Ascending aorta (tissue), 2 donors: ENCODE results near the gene SETBP1. TPM values are rescaled to one million over a fixed set of nuclear protein-coding genes. Genes with fewer than 3 reads are reported as not detected.

Experiments
- DNase-seq, 2 donors: peaks; one replicate each; pipeline ENCODE4 v3.0.0-alpha.2; 2019; ENCODE audit warnings: low spot score in 2 of 2
- H3K27ac ChIP-seq, 2 donors: fragments of 200-600 bp; sonication (generic); one replicate each; pipeline ENCODE4 v1.5.1; 2016 to 2017; ENCODE audit warnings: mild to moderate bottlenecking in 1 of 2
- H3K27me3 ChIP-seq: fragments of 200-600 bp; sonication (generic); one replicate; pipeline ENCODE4 v1.5.1; 2017
- H3K36me3 ChIP-seq, 2 donors: fragments of 200-600 bp; sonication (generic); one replicate each; pipeline ENCODE4 v1.5.1; 2016
- H3K4me1 ChIP-seq, 2 donors: fragments of 200-600 bp; sonication (generic); one replicate each; pipeline ENCODE4 v1.5.1; 2016 to 2017; ENCODE audit warnings: mild to moderate bottlenecking in 1 of 2
- H3K4me3 ChIP-seq, 2 donors: fragments of 200-600 bp; sonication (generic); one replicate each; pipeline ENCODE4 v1.5.1; 2016 to 2017; ENCODE audit warnings: mild to moderate bottlenecking in 1 of 2
- H3K9me3 ChIP-seq, 2 donors: fragments of 200-600 bp; sonication (generic); one replicate each; pipeline ENCODE4 v1.5.1; 2016
- intact Hi-C: fragments of 100-400 bp; cut with DNase I; formaldehyde crosslinking; loops from one replicate; pipeline ENCODE4 v1.15.1; 2023
- total RNA-seq: library from RNA; depleted of rRNA; stranded (reverse); fragments of >200 nt; gene quantifications from one replicate; pipeline ENCODE4 v1.1.0, GENCODE V29; 2016
- TF ChIP-seq, protein P1 (sequence below), 3 experiments: fragments of 200-600 bp in 2 of 3; fragments of 450-650 bp in 1 of 3; sonication (generic) in 2 of 3; IDR thresholded peaks; one replicate each; pipeline ENCODE4 v1.5.1; 2016 to 2019; ENCODE audit warnings: antibody characterized with exemption in 3 of 3, mild to moderate bottlenecking in 1 of 3, moderate library complexity in 1 of 3

Gene SETBP1
- total RNA-seq, 1 donor from 2014 or later: 23.5 TPM

GRCh38 chr18:44737623-44738022, 56.9 kb downstream of the SETBP1 start:
- intact Hi-C loops: no loop called here
- H3K4me3 ChIP-seq: no peak overlapping the region
- H3K27ac ChIP-seq: no peak overlapping the region
- H3K27me3 ChIP-seq: no peaks in the 10 kb centered on the region
- no peak for DNase-seq
- TF ChIP-seq, protein P1, sequence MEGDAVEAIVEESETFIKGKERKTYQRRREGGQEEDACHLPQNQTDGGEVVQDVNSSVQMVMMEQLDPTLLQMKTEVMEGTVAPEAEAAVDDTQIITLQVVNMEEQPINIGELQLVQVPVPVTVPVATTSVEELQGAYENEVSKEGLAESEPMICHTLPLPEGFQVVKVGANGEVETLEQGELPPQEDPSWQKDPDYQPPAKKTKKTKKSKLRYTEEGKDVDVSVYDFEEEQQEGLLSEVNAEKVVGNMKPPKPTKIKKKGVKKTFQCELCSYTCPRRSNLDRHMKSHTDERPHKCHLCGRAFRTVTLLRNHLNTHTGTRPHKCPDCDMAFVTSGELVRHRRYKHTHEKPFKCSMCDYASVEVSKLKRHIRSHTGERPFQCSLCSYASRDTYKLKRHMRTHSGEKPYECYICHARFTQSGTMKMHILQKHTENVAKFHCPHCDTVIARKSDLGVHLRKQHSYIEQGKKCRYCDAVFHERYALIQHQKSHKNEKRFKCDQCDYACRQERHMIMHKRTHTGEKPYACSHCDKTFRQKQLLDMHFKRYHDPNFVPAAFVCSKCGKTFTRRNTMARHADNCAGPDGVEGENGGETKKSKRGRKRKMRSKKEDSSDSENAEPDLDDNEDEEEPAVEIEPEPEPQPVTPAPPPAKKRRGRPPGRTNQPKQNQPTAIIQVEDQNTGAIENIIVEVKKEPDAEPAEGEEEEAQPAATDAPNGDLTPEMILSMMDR (IDR thresholded peaks at IDR 0.05): no peak
- peaks cover 0 to 4% of the 10 kb centered on the region in 2 donors for H3K4me1 ChIP-seq
- no peaks in the 10 kb centered on the region for H3K9me3 ChIP-seq
- H3K36me3 ChIP-seq: no peaks in the 10 kb centered on the region

DNA sequence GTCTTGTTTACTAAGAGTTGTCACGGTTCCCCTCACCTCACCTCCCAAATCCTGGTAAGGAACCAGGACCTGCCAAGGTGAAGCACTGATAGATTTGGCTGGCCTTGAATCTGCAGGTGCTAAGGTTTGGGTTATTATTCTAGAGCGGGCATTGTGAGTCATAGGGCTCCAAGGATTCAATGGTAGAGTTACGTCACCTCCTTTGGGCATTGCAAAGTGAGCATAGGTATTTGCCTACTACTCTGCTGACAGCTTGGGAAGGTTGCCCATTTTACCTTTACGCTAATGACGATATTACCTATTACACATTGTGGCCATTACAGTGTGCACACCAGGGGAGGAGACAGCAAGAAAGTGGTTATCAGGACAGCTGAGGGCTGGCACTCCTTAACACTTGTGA, 59.3 kb downstream of the SETBP1 start:
- H3K4me1 ChIP-seq: peaks cover 0 to 12% of the 10 kb centered on the region in 2 donors
- DNase-seq: no peak
- no peak overlapping the region for H3K27ac ChIP-seq

GRCh38 chr18:44741085-44741484, 60.4 kb downstream of the SETBP1 start:
- TF ChIP-seq, protein P1 (IDR thresholded peaks at IDR 0.05): no peak
- no peak overlapping the region for H3K4me3 ChIP-seq
- no peak for DNase-seq
- no peaks in the 10 kb centered on the region for H3K27me3 ChIP-seq
- intact Hi-C loops: no loop called here
- no peaks in the 10 kb centered on the region for H3K36me3 ChIP-seq
- peaks cover 0 to 15% of the 10 kb centered on the region in 2 donors for H3K4me1 ChIP-seq
- no peak overlapping the region for H3K27ac ChIP-seq
- no peaks in the 10 kb centered on the region for H3K9me3 ChIP-seq

More for the DNA sequence above, 59.3 kb downstream of the SETBP1 start:
- Histone ChIP-seq H3K9me3 (no peaks in the 10 kb centered on the region), H3K27me3 (no peaks in the 10 kb centered on the region), H3K36me3 (no peaks in the 10 kb centered on the region), H3K4me3 (no peak overlapping the region)
- TF ChIP-seq, protein P1 (IDR thresholded peaks at IDR 0.05): no peak
- intact Hi-C loops: no loop called here

DNA sequence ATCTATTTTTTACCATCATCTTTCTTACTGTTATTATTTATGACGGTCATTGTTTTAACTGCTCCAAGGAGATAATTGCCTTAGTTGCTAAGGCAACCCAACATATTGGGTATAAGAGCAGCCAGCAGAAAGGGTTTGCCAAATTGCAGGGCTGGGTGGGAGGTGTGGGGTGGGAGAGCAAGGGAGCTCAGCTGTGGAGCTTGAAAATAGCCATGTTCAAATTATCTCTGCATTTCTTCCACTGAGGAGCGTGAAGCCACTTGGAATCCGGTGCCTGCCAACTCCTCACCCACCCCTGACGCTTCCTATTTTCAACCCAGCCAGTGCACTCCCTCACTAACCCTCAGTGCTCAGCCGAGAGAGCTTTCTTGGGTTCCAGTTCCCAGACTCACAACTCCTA, 60.8 kb downstream of the SETBP1 start:
- H3K27ac ChIP-seq: no peak overlapping the region
- H3K4me3 ChIP-seq: no peak overlapping the region
- no peaks in the 10 kb centered on the region for H3K27me3 ChIP-seq
- no peak for DNase-seq
- TF ChIP-seq, protein P1 (IDR thresholded peaks at IDR 0.05): no peak
- peaks cover 0 to 15% of the 10 kb centered on the region in 2 donors for H3K4me1 ChIP-seq
- intact Hi-C loops: no loop called here
- no peaks in the 10 kb centered on the region for H3K36me3 ChIP-seq
- H3K9me3 ChIP-seq: no peaks in the 10 kb centered on the region

GRCh38 chr18:44742126-44742525, 61.4 kb downstream of the SETBP1 start:
- Histone ChIP-seq H3K27me3 (no peaks in the 10 kb centered on the region), H3K36me3 (no peaks in the 10 kb centered on the region), H3K4me3 (no peak overlapping the region), H3K4me1 (peaks cover 0 to 12% of the 10 kb centered on the region in 2 donors), H3K27ac (no peak overlapping the region), H3K9me3 (no peaks in the 10 kb centered on the region)
- no peak for DNase-seq
- TF ChIP-seq, protein P1 (IDR thresholded peaks at IDR 0.05): no peak
- intact Hi-C loops: no loop called here

GRCh38 chr18:44742718-44743311, 62.1 kb downstream of the SETBP1 start:
- Histone ChIP-seq H3K9me3 (no peaks in the 10 kb centered on the region), H3K27ac (no peak overlapping the region), H3K4me3 (no peak overlapping the region), H3K4me1 (peaks cover 0 to 17% of the 10 kb centered on the region in 2 donors), H3K36me3 (no peaks in the 10 kb centered on the region), H3K27me3 (no peaks in the 10 kb centered on the region)
- TF ChIP-seq, protein P1 (IDR thresholded peaks at IDR 0.05): no peak
- intact Hi-C loops: no loop called here
- no peak for DNase-seq
